ENCODE measurements around the gene LKAAEAR1. TPM values are rescaled to one million over a fixed set of nuclear protein-coding genes. Genes with fewer than 3 reads are reported as not detected.
"Not testable (repeated sequence)": the region's sequence is repeated elsewhere in the genome, so short reads cannot be mapped to it uniquely, and the experiment has no call there.

LKAAEAR1 gene
- polyA plus RNA-seq, 1 donor: not detected

GRCh38 chr20:64099086-64099786 lies 15.0 kb upstream of the LKAAEAR1 start:
- no peak for DNase-seq

- DNase-seq: no peak
Measured at GRCh38 chr20:64098471-64099013, 14.3 kb upstream of the LKAAEAR1 start.

- DNase-seq: no peak
Measured at GRCh38 chr20:64096535-64096934, 12.3 kb upstream of the LKAAEAR1 start.

- DNase-seq: no peak
Measured at GRCh38 chr20:64095927-64096326, 11.7 kb upstream of the LKAAEAR1 start.

- no peak for DNase-seq
Measured at GRCh38 chr20:64095455-64095854, 11.3 kb upstream of the LKAAEAR1 start.

GRCh38 chr20:64093013-64093503 lies 8.9 kb upstream of the LKAAEAR1 start:
- no peak for DNase-seq

GRCh38 chr20:64092258-64093012 lies 8.2 kb upstream of the LKAAEAR1 start:
- DNase-seq: no peak

GRCh38 chr20:64091770-64092169 lies 7.6 kb upstream of the LKAAEAR1 start:
- no peak for DNase-seq

- no peak for DNase-seq
Measured at GRCh38 chr20:64091340-64091739, 7.1 kb upstream of the LKAAEAR1 start.

GRCh38 chr20:64090165-64090564 lies 6.0 kb upstream of the LKAAEAR1 start:
- DNase-seq: no peak

- not testable (repeated sequence) for DNase-seq
Measured at GRCh38 chr20:64088586-64088985, 4.4 kb upstream of the LKAAEAR1 start.

- not testable (repeated sequence) for DNase-seq
Measured at GRCh38 chr20:64087226-64087825, 3.1 kb upstream of the LKAAEAR1 start.

- no peak for DNase-seq
Measured at GRCh38 chr20:64086801-64087200, 2.6 kb upstream of the LKAAEAR1 start.

- no peak for DNase-seq
Measured at GRCh38 chr20:64084685-64085152, 521 bp upstream of the LKAAEAR1 start.

- DNase-seq: no peak
Measured at GRCh38 chr20:64083378-64083803, 807 bp downstream of the LKAAEAR1 start.

GRCh38 chr20:64082820-64083377 lies 1.3 kb downstream of the LKAAEAR1 start:
- DNase-seq: no peak

- no peak for DNase-seq
Measured at GRCh38 chr20:64082126-64082731, 2.0 kb downstream of the LKAAEAR1 start.

- DNase-seq: no peak
Measured at GRCh38 chr20:64081624-64081964, 2.6 kb downstream of the LKAAEAR1 start.

GRCh38 chr20:64080813-64081623 lies 3.2 kb downstream of the LKAAEAR1 start:
- no peak for DNase-seq

- no peak for DNase-seq
Measured at GRCh38 chr20:64080013-64080812, 4.0 kb downstream of the LKAAEAR1 start, which contains the start of gene OPRL1. Gene OPRL1 (plus strand): TSS chr20:64080082. CDS start chr20:64092721, 12,639 bp downstream.

Measured in left kidney (tissue), 2 donors.